SH-SY5Y (cell line): Measurements from ENCODE around the gene SOX6.

Source experiments
- GATA2 ChIP-seq: IDR thresholded peaks from 2 replicates; pipeline ENCODE4 v1.6.1; 2011; ENCODE audit warnings: mild to moderate bottlenecking, low read depth, low read length
- GATA3 ChIP-seq: IDR thresholded peaks from 2 replicates; pipeline ENCODE4 v1.6.1; 2011; ENCODE audit warnings: low read depth, mild to moderate bottlenecking, low read length, moderate library complexity

GRCh38 chr11:16289541-16289940, 66.8 kb downstream of the SOX6 start:
- TF ChIP-seq GATA2 (no peak), GATA3 (no peak)
